Bronchial epithelial cell (primary cell): ENCODE results near the gene SMYD4. TPM values are rescaled to one million over a fixed set of nuclear protein-coding genes. Genes with fewer than 3 reads are reported as not detected.
"Not testable (repeated sequence)": the region's sequence is repeated elsewhere in the genome, so short reads cannot be mapped to it uniquely, and the experiment has no call there.

Experiments used
- DNase-seq: peaks from one replicate; pipeline ENCODE4 v3.0.0-alpha.2; 2010; ENCODE audit warnings: low read depth
- FAIRE-seq: peaks from 2 replicates; lab custom pipeline; 2011; peaks lifted over from hg19 to GRCh38; lab: Jason Lieb, UNC
- H3K27me3 ChIP-seq: 2 replicates; pipeline ENCODE4 v1.5.1; 2011; ENCODE audit warnings: low read length; ENCODE audit not compliant: control insufficient read depth, insufficient read depth
- H3K36me3 ChIP-seq: 2 replicates; pipeline ENCODE4 v1.5.1; 2011; ENCODE audit warnings: low read length; ENCODE audit not compliant: control insufficient read depth, insufficient read depth
- H3K4me3 ChIP-seq: 2 replicates; pipeline ENCODE4 v1.5.1; 2011; ENCODE audit warnings: mild to moderate bottlenecking, low read depth, low read length, control low read depth
- CTCF ChIP-seq: IDR thresholded peaks from 2 replicates; pipeline ENCODE4 v1.5.1; 2011; ENCODE audit warnings: mild to moderate bottlenecking, moderate library complexity, low read length, control low read depth, inconsistent platforms; ENCODE audit not compliant: insufficient read depth, severe bottlenecking
- total RNA-seq: library from RNA; depleted of rRNA; stranded (reverse); fragments of >200 nt; gene quantifications from 2 replicates; pipeline ENCODE4 v1.2.1, GENCODE V29; 2014

SMYD4 gene
- total RNA-seq, 1 donor from 2014 or later: 7.9 TPM

GRCh38 chr17:1779571-1780131, 50.1 kb downstream of the SMYD4 start:
- no peaks in the 10 kb centered on the region for H3K27me3 ChIP-seq
- no peak overlapping the region for H3K4me3 ChIP-seq
- FAIRE-seq (no peak), DNase-seq (peak; percentile 83)
- H3K36me3 ChIP-seq: peaks cover 22% of the 10 kb centered on the region
- no peak for TF ChIP-seq CTCF

- TF ChIP-seq CTCF: no peak
- no peak for FAIRE-seq
- Histone ChIP-seq H3K36me3 (peaks cover 24% of the 10 kb centered on the region), H3K27me3 (no peaks in the 10 kb centered on the region), H3K4me3 (no peak overlapping the region)
- no peak for DNase-seq
Observed at GRCh38 chr17:1776857-1777256, 52.8 kb downstream of the SMYD4 start.

- no peak for TF ChIP-seq CTCF
- H3K4me3 ChIP-seq: no peak overlapping the region
- no peak for FAIRE-seq
- no peak for DNase-seq
- no peaks in the 10 kb centered on the region for H3K27me3 ChIP-seq
- peaks cover 29% of the 10 kb centered on the region for H3K36me3 ChIP-seq
Observed at GRCh38 chr17:1776328-1776727, 53.4 kb downstream of the SMYD4 start.

- Histone ChIP-seq H3K4me3 (no peak overlapping the region), H3K27me3 (no peaks in the 10 kb centered on the region), H3K36me3 (peaks cover 33% of the 10 kb centered on the region)
- FAIRE-seq (no peak), DNase-seq (no peak)
- TF ChIP-seq CTCF: no peak
Observed at GRCh38 chr17:1774390-1775176, 55.1 kb downstream of the SMYD4 start.

- H3K36me3 ChIP-seq: peaks cover 34% of the 10 kb centered on the region
- no peaks in the 10 kb centered on the region for H3K27me3 ChIP-seq
- no peak for FAIRE-seq
- no peak for TF ChIP-seq CTCF
- DNase-seq: no peak
- no peak overlapping the region for H3K4me3 ChIP-seq
Observed at GRCh38 chr17:1773696-1774181, 56.0 kb downstream of the SMYD4 start.

GRCh38 chr17:1773000-1773695, 56.6 kb downstream of the SMYD4 start:
- peak; percentile 67 for DNase-seq
- not testable (repeated sequence) for H3K4me3 ChIP-seq, H3K27me3 ChIP-seq, FAIRE-seq
- H3K36me3 ChIP-seq: peaks cover 30% of the 10 kb centered on the region
